Stimulated activated CD8-positive, alpha-beta memory T cell treated with anti-CD3 and anti-CD28 coated beads, Interleukin-4, amount 100 ng/mL, for 4 hours (primary cell): ENCODE results near the gene USP44.
"Not testable (repeated sequence)": the region's sequence is repeated elsewhere in the genome, so short reads cannot be mapped to it uniquely, and the experiment has no call there.

Experiments used
- DNase-seq, 2 donors: peaks; one replicate each; pipeline ENCODE4 v3.0.0-alpha.2; 2020; ENCODE audit warnings: low read depth in 2 of 2, low spot score in 1 of 2

USP44 gene

DNA sequence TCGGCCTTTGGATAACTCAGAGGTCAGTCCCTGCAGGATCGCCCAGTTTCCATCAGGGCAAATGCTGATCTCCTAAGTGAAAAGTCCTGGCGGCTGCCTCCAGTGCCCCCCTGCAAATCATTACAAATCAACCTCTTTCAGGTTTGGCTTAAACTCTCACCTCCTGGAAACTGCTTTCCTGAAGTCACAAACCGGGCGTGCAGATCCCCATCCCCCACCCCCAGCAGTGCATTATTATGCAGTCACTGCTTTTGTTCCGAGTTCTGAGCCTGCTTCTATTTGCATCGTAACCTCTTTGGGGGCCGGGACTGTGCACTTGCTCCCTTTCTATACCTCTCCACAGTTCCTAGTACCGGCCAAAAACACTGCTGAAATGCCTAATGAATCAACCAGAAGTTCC is at the start of gene USP44:
TSS of gene USP44 (minus strand) at position 172 of the 400 bp plus-strand sequence. CDS start 17,220 bp downstream, outside the sequence.
- DNase-seq, result no peak

GRCh38 chr12:95600567-95600966 is 49.3 kb upstream of the USP44 start:
- no peak for DNase-seq

DNA sequence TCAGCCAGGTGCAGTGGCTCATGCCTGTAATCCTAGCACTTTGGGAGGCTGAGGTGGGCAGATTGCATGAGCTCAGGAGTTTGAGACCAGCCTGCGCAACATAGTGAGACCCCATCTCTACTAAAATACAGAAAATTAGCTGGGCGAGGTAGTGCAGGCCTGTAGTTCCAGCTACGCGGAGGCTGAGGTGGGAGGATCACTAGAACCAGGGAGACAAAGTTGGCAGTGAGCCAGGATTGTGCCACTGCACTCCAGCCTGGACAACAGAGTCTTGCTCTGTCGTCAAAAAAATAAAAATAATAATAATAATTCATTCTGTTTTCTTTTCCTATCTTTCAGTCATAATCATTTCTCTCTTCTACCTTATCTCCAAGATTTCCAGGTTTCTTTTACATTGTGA is 48.6 kb upstream of the USP44 start:
- DNase-seq, result no peak

GRCh38 chr12:95594136-95594535 is 42.9 kb upstream of the USP44 start:
- DNase-seq, result no peak

DNA sequence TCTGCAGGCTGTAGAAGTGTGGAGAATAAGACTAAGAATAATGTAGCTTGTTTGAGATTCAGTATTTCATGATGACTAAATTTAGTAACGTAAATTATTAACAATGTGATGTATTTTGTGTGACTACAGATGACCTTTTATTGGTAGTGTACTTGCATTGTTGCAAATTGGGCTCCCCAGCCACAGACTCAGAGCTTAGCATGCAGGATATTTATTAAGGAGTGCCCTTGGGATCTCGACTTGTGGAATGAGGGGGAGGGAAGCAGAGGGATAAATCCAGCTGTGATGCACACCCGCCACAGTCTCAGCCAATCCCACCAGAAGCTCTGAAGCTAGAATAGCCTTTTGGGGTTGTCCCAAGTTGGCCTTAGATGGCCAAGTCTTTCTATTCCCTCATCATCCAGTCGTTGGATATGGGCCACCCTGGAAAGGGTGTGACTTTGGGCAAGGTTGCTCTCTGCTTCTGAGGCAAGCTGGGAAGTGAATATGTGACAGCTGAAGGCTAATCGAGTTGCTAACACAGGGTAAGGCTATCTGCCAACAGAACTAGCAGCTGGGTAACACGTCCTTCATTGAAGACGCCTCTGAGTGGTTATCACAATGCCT is 42.1 kb upstream of the USP44 start:
- no peak for DNase-seq

DNA sequence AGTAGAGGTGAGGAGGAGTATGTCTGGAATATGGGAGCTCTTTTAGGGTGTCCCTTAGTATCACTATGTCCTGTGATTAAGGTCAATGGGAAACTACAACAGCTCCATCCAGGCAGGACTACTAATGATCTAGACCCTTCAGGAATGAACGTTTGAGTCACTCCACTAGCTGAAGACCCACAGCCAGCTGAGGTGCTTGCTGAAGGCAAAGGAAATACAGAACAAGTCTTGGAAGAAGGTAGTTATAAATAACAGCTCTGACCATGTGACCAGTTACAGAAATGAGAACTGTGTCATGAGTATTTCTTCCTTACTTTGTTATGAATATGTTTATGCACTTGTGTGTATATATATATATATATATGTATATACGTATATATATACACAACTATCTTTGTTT is 40.5 kb upstream of the USP44 start:
- DNase-seq, result no peak

GRCh38 chr12:95590775-95591174 is 39.5 kb upstream of the USP44 start:
- no peak for DNase-seq

DNA sequence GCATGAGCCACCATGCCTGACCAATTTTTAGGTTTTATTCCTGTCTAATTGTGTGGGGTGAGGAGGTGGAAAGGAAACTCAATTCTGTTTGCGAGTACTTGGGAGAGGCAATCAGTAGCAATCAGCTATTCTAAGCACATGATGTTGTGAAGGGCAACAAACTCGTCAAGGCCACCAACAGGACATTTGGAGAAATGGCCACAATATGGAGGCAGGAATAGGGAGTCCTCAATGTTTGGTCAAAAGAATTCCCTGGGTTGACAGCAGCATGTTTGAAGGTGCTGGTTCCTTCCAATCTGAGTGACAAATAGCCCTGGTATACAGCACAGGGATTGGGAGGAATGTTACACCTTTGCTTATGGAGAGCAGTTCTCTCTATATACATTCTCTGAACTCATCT is 32.7 kb upstream of the USP44 start:
- no peak for DNase-seq

DNA sequence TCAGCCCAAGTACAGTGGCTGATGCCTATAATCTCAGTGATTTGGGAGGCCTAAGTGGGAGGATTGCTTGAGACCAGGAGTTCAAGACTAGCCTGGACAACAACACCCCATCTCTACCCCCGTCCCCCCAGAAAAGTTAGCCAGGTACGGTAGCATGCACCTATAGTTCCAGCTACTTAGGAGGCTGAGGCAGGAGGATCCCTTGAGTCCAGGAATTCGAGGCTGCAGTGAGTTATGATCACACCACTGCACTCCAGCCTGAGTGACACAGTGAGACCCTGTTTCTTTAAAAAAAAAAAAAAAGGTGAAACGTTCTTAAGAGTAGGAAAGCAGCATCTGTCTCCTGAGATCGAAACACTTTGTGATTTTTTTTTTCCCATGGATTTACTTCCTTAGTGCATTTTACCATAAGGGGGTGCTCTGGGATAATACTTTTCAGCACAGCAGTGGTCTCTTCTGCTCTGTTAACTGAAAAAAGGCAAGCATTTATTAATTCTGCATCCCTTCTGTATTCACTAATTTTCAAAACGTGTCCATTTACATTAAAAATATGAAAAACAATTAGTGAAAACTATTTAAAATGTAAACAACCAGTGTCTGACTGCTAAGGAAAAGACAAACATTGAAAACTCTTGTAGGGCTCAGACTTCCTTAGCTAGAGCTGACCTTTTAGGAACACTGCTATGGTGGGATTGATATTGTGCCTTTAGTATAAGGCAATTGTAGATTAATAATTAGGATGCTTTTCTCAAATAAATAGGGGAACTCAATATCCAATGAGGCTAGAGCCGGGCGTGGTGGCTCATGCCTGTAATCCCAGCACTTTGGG is 31.2 kb upstream of the USP44 start:
- DNase-seq, result no peak

GRCh38 chr12:95577820-95578219 is 26.5 kb upstream of the USP44 start:
- DNase-seq, result no peak

DNA sequence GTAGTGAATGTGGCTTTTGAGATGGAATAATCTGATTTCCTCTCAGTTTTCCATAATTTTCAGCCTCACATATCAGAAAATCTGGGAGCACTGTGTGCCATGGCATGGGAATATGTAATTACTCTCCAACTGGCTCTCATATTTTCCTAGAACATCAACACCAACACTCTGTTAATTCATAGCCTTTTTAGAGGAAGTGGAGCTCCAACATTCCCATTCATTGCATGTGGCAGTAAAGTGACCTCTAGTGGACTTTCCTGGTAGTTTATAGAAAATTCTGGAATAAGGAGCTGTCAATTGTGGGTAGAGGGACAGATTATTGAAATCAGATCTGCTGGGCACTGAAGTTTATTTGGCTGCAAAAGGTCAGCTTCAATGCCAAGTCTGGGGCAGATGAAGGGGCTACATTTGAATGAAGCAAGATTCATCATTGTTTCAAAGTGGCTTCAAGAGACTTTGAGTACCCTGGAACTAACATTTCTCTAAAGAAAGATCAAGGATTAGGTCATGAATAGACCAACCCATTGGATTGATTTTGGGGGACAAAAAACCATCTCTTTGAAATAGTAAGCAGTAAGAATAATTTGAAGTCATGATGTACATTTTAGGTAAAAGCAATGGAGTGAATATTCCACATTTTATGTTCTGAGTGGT is 23.6 kb upstream of the USP44 start:
- no peak for DNase-seq

DNA sequence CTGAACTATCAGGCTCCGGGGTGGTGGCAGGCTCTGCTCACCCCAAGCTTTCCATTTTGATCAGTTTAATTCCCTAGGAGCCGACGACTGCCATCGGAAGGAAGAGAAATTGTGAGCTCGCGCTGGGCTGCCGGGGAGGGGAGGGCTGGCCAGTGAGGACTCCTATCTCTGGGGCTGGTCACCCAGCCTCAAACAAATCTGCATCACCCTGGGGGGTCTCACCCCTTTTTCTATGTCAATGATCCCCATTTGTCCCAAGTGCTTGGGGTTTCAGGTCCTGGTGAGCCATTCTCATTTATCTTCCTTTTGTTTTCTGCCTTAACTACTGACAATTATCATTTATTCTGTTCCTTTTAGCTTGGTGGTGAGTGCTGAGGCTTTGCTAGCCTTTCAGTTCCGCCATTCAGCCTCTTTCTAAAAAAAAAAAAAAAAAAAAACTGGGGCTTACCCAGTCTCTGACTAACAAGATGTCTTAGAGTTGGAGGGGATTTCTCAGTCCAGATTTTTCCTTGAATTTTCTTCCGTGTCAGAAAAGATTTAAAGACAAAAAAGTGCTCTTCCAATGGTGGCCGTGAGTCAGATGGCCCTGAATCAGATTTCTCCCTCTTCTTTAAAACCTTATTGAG is 22.8 kb upstream of the USP44 start:
- no peak for DNase-seq

GRCh38 chr12:95571369-95571768 is 20.1 kb upstream of the USP44 start:
- DNase-seq, result no peak

GRCh38 chr12:95568045-95568444 is 16.8 kb upstream of the USP44 start:
- not testable (repeated sequence) for DNase-seq

- DNase-seq, result no peak
These were observed 6.3 kb upstream of the USP44 start for GRCh38 chr12:95557625-95558024.

GRCh38 chr12:95554532-95555071 is 3.3 kb upstream of the USP44 start:
- no peak for DNase-seq

- no peak for DNase-seq
These were observed 2.1 kb upstream of the USP44 start for GRCh38 chr12:95553197-95553943.

- no peak for DNase-seq
These were observed 739 bp upstream of the USP44 start for GRCh38 chr12:95551913-95552516.

- DNase-seq, result no peak
These were observed 1.7 kb downstream of the USP44 start for GRCh38 chr12:95549392-95550084.
